ENCODE data around the gene FAM53A. TPM values are rescaled to one million over a fixed set of nuclear protein-coding genes. Genes with fewer than 3 reads are reported as not detected.

FAM53A gene
- total RNA-seq, 4 donors from 2014 or later: 6.1 to 33.7 (median 13.6) TPM

- Histone ChIP-seq H3K9me3 (no peaks in the 10 kb centered on the region), H3K4me1 (peaks cover 0 to 55% (median 29%) of the 10 kb centered on the region in 4 donors), H3K27me3 (no peaks in the 10 kb centered on the region), H3K4me3 (peak overlapping the region in 1 of 4 donors; percentile 18), H3K36me3 (peaks cover 0 to 30% (median 0%) of the 10 kb centered on the region in 3 donors), H3K27ac (peak overlapping the region in 3 of 4 donors; percentile 56 to 84 (median 69))
- 72 to 82% methylated on average over 12 of the region's 12 CpGs for WGBS, 2 donors
- no peak for DNase-seq (ENCODE audit: low spot score in 2 of 2)
- TF ChIP-seq EP300 (IDR thresholded peaks at IDR 0.05) (peak in 1 of 2 donors; percentile 5), POLR2A (IDR thresholded peaks at IDR 0.05) (peak in 1 of 2 donors; percentile 13)
- TF ChIP-seq, protein P1, sequence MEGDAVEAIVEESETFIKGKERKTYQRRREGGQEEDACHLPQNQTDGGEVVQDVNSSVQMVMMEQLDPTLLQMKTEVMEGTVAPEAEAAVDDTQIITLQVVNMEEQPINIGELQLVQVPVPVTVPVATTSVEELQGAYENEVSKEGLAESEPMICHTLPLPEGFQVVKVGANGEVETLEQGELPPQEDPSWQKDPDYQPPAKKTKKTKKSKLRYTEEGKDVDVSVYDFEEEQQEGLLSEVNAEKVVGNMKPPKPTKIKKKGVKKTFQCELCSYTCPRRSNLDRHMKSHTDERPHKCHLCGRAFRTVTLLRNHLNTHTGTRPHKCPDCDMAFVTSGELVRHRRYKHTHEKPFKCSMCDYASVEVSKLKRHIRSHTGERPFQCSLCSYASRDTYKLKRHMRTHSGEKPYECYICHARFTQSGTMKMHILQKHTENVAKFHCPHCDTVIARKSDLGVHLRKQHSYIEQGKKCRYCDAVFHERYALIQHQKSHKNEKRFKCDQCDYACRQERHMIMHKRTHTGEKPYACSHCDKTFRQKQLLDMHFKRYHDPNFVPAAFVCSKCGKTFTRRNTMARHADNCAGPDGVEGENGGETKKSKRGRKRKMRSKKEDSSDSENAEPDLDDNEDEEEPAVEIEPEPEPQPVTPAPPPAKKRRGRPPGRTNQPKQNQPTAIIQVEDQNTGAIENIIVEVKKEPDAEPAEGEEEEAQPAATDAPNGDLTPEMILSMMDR (IDR thresholded peaks at IDR 0.05): no peak
Measured at GRCh38 chr4:1723131-1723801, 39.2 kb upstream of the FAM53A start.

- no peak for DNase-seq (ENCODE audit: low spot score in 2 of 2)
Measured at GRCh38 chr4:1722551-1723118, 38.5 kb upstream of the FAM53A start.

GRCh38 chr4:1721666-1722550, 37.8 kb upstream of the FAM53A start:
- H3K9me3 ChIP-seq: no peaks in the 10 kb centered on the region
- H3K36me3 ChIP-seq: peaks cover 0 to 34% (median 0%) of the 10 kb centered on the region in 3 donors
- peak overlapping the region; percentile 9 to 95 (median 62) for H3K4me3 ChIP-seq
- H3K27me3 ChIP-seq: no peaks in the 10 kb centered on the region
- DNase-seq (ENCODE audit: low spot score in 2 of 2): no peak
- peak overlapping the region in 2 of 4 donors; percentile 84 to 95 for H3K27ac ChIP-seq
- TF ChIP-seq POLR2A (IDR thresholded peaks at IDR 0.05): no peak
- TF ChIP-seq, protein P1 (IDR thresholded peaks at IDR 0.05): no peak
- TF ChIP-seq EP300 (IDR thresholded peaks at IDR 0.05): no peak
- peaks cover 0 to 52% (median 26%) of the 10 kb centered on the region in 4 donors for H3K4me1 ChIP-seq
- WGBS, 2 donors: 4 to 5% methylated on average over 24 to 46 of the region's 61 CpGs

More at GRCh38 chr4:1722551-1723118, 38.5 kb upstream of the FAM53A start:
- TF ChIP-seq POLR2A (IDR thresholded peaks at IDR 0.05) (no peak), EP300 (IDR thresholded peaks at IDR 0.05) (no peak)
- TF ChIP-seq, protein P1 (IDR thresholded peaks at IDR 0.05): no peak
- Histone ChIP-seq H3K27me3 (no peaks in the 10 kb centered on the region), H3K4me1 (peaks cover 0 to 55% (median 27%) of the 10 kb centered on the region in 4 donors), H3K9me3 (no peaks in the 10 kb centered on the region), H3K27ac (peak overlapping the region in 3 of 4 donors; percentile 36 to 84 (median 56)), H3K4me3 (no peak overlapping the region), H3K36me3 (peaks cover 0 to 30% (median 0%) of the 10 kb centered on the region in 3 donors)
- 42 to 44% methylated on average over 18 of the region's 18 CpGs for WGBS, 2 donors

DNA sequence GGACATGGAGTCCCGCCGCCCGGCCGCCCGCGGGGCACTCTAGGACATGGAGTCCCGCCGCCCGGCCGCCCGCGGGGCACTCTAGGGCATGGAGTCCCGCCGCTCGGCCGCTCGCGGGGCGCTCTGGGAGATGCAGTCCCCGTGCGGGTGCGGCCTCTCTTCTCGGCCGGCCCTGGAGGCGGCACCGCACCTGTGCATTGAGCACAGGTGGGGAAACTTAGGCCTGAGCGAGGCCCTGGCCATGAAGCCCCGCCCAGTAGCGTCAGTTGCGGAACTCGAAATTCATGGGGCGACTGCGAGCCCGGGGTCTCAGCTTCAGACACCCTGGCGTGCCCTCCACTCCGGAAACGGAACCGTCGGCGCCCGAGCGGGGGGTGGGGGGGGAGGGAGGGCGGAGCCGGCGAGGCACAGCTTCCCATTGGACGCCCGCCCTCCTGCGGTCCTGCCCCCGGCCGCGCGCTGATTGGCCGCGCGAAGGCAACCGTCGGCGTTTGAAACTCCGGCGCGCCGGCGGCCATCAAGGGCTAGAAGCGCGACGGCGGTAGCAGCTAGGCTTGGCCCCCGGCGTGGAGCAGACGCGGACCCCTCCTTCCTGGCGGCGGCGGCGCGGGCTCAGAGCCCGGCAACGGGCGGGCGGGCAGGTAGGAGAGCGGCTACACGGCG, 37.0 kb upstream of the FAM53A start, which contains the start of the genes TACC3 and TMEM129:
TACC3 (plus strand) TSS at position 519 of the 663 bp plus-strand sequence. CDS start 1,901 bp downstream, outside the sequence.
TMEM129 (minus strand) TSS at position 321 of the 663 bp plus-strand sequence. CDS start 486 bp downstream, outside the sequence.
- Histone ChIP-seq H3K4me1 (peaks cover 0 to 45% (median 24%) of the 10 kb centered on the region in 4 donors), H3K27me3 (no peaks in the 10 kb centered on the region), H3K36me3 (peaks cover 0 to 41% (median 0%) of the 10 kb centered on the region in 3 donors), H3K9me3 (no peaks in the 10 kb centered on the region), H3K4me3 (peak within 1 kb of the TSS; percentile 41 to 95 (median 88)), H3K27ac (peak within 1 kb of the TSS; percentile 69 to 95 (median 92))
- TF ChIP-seq, protein P1 (IDR thresholded peaks at IDR 0.05): no peak
- TF ChIP-seq EP300 (IDR thresholded peaks at IDR 0.05): peak; percentile 21 to 77
- peak in 1 of 2 donors; percentile 55 for TF ChIP-seq POLR2A (IDR thresholded peaks at IDR 0.05)
- WGBS, 2 donors: 1 to 2% methylated on average over 13 to 26 of the region's 83 CpGs
- peak; percentile 79 to 89 for DNase-seq (ENCODE audit: low spot score in 2 of 2)
